ENCODE results near the gene ECE2.

DNA sequence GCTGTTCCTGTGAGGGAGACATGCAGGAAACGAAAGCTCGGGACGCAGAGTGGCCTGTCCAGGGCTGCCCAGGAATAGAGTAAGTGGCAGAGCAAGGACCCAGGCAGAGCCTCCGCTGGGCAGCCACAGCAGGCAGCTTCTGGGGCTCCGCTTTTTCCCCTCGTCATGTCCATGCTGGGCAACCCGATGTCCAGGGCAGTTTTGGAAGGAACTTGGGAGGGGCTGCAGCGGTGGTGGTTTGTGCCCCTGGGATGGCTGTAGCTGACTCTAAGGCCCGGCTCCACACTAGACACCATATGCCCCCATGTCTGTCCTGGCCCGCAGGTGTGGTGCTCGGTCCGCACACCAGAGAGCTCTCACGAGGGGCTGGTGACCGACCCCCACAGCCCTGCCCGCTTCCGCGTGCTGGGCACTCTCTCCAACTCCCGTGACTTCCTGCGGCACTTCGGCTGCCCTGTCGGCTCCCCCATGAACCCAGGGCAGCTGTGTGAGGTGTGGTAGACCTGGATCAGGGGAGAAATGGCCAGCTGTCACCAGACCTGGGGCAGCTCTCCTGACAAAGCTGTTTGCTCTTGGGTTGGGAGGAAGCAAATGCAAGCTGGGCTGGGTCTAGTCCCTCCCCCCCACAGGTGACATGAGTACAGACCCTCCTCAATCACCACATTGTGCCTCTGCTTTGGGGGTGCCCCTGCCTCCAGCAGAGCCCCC is 16.1 kb downstream of the ECE2 start:
- TF ChIP-seq CTCF (IDR thresholded peaks at IDR 0.05), result no peak
- TF ChIP-seq, protein P1, sequence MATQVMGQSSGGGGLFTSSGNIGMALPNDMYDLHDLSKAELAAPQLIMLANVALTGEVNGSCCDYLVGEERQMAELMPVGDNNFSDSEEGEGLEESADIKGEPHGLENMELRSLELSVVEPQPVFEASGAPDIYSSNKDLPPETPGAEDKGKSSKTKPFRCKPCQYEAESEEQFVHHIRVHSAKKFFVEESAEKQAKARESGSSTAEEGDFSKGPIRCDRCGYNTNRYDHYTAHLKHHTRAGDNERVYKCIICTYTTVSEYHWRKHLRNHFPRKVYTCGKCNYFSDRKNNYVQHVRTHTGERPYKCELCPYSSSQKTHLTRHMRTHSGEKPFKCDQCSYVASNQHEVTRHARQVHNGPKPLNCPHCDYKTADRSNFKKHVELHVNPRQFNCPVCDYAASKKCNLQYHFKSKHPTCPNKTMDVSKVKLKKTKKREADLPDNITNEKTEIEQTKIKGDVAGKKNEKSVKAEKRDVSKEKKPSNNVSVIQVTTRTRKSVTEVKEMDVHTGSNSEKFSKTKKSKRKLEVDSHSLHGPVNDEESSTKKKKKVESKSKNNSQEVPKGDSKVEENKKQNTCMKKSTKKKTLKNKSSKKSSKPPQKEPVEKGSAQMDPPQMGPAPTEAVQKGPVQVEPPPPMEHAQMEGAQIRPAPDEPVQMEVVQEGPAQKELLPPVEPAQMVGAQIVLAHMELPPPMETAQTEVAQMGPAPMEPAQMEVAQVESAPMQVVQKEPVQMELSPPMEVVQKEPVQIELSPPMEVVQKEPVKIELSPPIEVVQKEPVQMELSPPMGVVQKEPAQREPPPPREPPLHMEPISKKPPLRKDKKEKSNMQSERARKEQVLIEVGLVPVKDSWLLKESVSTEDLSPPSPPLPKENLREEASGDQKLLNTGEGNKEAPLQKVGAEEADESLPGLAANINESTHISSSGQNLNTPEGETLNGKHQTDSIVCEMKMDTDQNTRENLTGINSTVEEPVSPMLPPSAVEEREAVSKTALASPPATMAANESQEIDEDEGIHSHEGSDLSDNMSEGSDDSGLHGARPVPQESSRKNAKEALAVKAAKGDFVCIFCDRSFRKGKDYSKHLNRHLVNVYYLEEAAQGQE (IDR thresholded peaks at IDR 0.05; ENCODE audit: low read depth, low read length), result no peak
- no peak for TF ChIP-seq GABPA (IDR thresholded peaks at IDR 0.05; ENCODE audit: low read depth)
- TF ChIP-seq SIN3A (IDR thresholded peaks at IDR 0.05; ENCODE audit: borderline replicate concordance, low read depth, low read length), result no peak
- no peak for TF ChIP-seq ELF1 (IDR thresholded peaks at IDR 0.05)
- TF ChIP-seq NFIC (IDR thresholded peaks at IDR 0.05; ENCODE audit: borderline replicate concordance), result no peak
- TF ChIP-seq POLR2AphosphoS5 (IDR thresholded peaks at IDR 0.05; ENCODE audit: low read depth, low read length), result no peak
- no peak for TF ChIP-seq TCF12 (IDR thresholded peaks at IDR 0.05)
- TF ChIP-seq RAD21 (IDR thresholded peaks at IDR 0.05; ENCODE audit: low read length), result no peak
- TF ChIP-seq, protein P2, sequence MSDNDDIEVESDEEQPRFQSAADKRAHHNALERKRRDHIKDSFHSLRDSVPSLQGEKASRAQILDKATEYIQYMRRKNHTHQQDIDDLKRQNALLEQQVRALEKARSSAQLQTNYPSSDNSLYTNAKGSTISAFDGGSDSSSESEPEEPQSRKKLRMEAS (IDR thresholded peaks at IDR 0.05; ENCODE audit: low read depth), result no peak
- no peak for TF ChIP-seq USF2 (IDR thresholded peaks at IDR 0.05; ENCODE audit: borderline replicate concordance, low read depth, low read length)
- no peak for TF ChIP-seq EZH2phosphoT487 (IDR thresholded peaks at IDR 0.05; ENCODE audit: borderline replicate concordance, low read depth)
- no peak for TF ChIP-seq FOSL2 (IDR thresholded peaks at IDR 0.05; ENCODE audit: borderline replicate concordance, low read depth)

Measured in SK-N-SH (cell line).